ENCODE results near the gene CNTNAP2. TPM values are rescaled to one million over a fixed set of nuclear protein-coding genes. Genes with fewer than 3 reads are reported as not detected.

Gene CNTNAP2
- total RNA-seq, 1 donor: 7.6 TPM

DNA sequence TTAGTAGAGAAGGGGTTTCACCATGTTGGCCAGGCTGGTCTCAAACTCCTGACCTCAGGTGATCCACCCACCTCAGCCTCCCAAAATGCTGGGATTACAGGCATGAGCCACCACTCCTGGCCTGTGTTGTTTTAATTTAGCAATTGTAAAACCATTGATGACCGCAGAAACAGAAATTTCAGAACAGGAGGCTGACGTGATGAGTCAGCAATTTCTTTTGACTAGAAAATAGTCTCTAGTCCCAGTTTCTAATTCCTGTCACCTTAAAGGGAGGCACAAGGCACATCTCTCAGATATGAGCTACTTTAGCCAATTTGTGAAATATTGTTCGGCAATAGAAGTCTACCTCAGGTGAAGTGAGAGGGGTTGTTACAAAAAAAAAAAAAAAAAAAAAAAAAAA lies 2033.1 kb downstream of the CNTNAP2 start:
- TF ChIP-seq, protein P1, sequence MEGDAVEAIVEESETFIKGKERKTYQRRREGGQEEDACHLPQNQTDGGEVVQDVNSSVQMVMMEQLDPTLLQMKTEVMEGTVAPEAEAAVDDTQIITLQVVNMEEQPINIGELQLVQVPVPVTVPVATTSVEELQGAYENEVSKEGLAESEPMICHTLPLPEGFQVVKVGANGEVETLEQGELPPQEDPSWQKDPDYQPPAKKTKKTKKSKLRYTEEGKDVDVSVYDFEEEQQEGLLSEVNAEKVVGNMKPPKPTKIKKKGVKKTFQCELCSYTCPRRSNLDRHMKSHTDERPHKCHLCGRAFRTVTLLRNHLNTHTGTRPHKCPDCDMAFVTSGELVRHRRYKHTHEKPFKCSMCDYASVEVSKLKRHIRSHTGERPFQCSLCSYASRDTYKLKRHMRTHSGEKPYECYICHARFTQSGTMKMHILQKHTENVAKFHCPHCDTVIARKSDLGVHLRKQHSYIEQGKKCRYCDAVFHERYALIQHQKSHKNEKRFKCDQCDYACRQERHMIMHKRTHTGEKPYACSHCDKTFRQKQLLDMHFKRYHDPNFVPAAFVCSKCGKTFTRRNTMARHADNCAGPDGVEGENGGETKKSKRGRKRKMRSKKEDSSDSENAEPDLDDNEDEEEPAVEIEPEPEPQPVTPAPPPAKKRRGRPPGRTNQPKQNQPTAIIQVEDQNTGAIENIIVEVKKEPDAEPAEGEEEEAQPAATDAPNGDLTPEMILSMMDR (IDR thresholded peaks at IDR 0.05; ENCODE audit: extremely low read depth, low read depth, low read length): no peak
- Histone ChIP-seq H3K4me2 (ENCODE audit: insufficient read depth, low read length) (no peak overlapping the region), H4K20me1 (ENCODE audit: insufficient read depth, low read length) (no peaks in the 10 kb centered on the region), H3K4me3 (ENCODE audit: insufficient read depth, low read length) (no peak overlapping the region), H3K27me3 (ENCODE audit: insufficient read depth, low read length) (no peaks in the 10 kb centered on the region), H3K9me3 (ENCODE audit: low read depth, low read length) (no peaks in the 10 kb centered on the region), H3K36me3 (ENCODE audit: insufficient read depth, low read length) (no peaks in the 10 kb centered on the region), H2AFZ (ENCODE audit: low read length) (no peak overlapping the region), H3K79me2 (ENCODE audit: insufficient read depth, low read length) (no peaks in the 10 kb centered on the region), H3K27ac (ENCODE audit: low read depth, low read length) (no peak overlapping the region), H3K4me1 (ENCODE audit: insufficient read depth, low read length) (no peaks in the 10 kb centered on the region)
- no peak for DNase-seq (ENCODE audit: insufficient read length, low spot score, missing footprints)

DNA sequence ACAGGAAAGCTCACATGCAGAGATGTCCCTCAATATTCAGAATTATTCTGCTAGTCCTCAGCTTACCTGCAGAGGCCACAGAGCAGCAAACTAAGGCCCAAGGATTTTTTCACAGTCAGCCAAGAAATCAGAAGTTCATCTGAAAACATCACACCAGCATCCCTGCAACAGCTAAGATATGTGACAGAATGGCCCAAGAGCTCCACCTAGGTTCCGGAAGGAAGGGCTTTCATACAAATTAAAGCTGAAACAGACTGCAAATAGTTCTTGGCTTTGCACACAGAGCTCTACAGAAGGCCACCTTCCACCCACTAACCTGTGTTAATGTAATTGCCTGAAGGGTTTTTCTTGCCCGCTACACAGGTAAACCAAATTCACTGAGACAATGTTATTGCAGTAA lies 2035.2 kb downstream of the CNTNAP2 start:
- Histone ChIP-seq H2AFZ (ENCODE audit: low read length) (no peak overlapping the region), H3K4me2 (ENCODE audit: insufficient read depth, low read length) (no peak overlapping the region), H3K79me2 (ENCODE audit: insufficient read depth, low read length) (no peaks in the 10 kb centered on the region), H4K20me1 (ENCODE audit: insufficient read depth, low read length) (no peaks in the 10 kb centered on the region), H3K4me3 (ENCODE audit: insufficient read depth, low read length) (no peak overlapping the region), H3K9me3 (ENCODE audit: low read depth, low read length) (no peaks in the 10 kb centered on the region), H3K4me1 (ENCODE audit: insufficient read depth, low read length) (no peaks in the 10 kb centered on the region), H3K27ac (ENCODE audit: low read depth, low read length) (no peak overlapping the region), H3K27me3 (ENCODE audit: insufficient read depth, low read length) (no peaks in the 10 kb centered on the region), H3K36me3 (ENCODE audit: insufficient read depth, low read length) (no peaks in the 10 kb centered on the region)
- TF ChIP-seq, protein P1 (IDR thresholded peaks at IDR 0.05; ENCODE audit: extremely low read depth, low read depth, low read length): peak; percentile 12
- no peak for DNase-seq (ENCODE audit: insufficient read length, low spot score, missing footprints)

DNA sequence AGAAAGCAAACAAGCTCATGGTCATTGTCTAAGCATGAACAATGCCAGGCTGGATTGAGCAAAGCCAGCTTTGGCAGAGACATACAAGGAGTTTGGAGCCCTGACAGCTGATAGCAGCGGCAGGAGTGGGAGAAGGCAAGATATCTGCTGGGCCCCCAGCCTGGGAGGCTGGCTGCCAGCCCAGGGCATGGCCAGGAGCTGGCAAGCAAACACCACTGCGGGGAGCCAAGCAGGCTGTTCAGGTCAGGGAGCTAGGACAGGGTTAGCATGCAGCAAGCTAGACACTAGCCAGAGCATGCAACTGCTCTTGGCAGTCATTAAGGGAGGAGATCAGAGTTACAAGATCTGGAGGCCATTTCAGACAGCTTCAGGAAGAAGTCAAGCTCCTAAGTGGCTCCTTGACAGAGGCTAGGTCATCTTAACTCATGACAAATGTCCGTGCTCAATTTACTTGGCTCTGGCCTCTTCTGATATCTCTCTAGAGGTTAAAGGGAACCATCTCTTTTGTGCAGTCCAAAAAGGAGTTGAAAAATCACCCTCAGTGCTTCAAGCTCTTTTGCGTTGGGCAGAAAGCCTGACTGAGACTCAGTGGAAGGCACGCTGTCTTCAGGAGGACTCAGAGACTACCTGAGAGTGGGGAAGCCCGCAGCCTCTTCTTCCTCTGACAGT lies 2037.1 kb downstream of the CNTNAP2 start:
- Histone ChIP-seq H3K36me3 (ENCODE audit: insufficient read depth, low read length) (no peaks in the 10 kb centered on the region), H3K4me3 (ENCODE audit: insufficient read depth, low read length) (no peak overlapping the region), H3K4me2 (ENCODE audit: insufficient read depth, low read length) (no peak overlapping the region), H2AFZ (ENCODE audit: low read length) (no peak overlapping the region), H3K27me3 (ENCODE audit: insufficient read depth, low read length) (no peaks in the 10 kb centered on the region), H4K20me1 (ENCODE audit: insufficient read depth, low read length) (no peaks in the 10 kb centered on the region), H3K4me1 (ENCODE audit: insufficient read depth, low read length) (no peaks in the 10 kb centered on the region), H3K9me3 (ENCODE audit: low read depth, low read length) (no peaks in the 10 kb centered on the region), H3K27ac (ENCODE audit: low read depth, low read length) (no peak overlapping the region), H3K79me2 (ENCODE audit: insufficient read depth, low read length) (no peaks in the 10 kb centered on the region)
- no peak for DNase-seq (ENCODE audit: insufficient read length, low spot score, missing footprints)
- TF ChIP-seq, protein P1 (IDR thresholded peaks at IDR 0.05; ENCODE audit: extremely low read depth, low read depth, low read length): no peak

DNA sequence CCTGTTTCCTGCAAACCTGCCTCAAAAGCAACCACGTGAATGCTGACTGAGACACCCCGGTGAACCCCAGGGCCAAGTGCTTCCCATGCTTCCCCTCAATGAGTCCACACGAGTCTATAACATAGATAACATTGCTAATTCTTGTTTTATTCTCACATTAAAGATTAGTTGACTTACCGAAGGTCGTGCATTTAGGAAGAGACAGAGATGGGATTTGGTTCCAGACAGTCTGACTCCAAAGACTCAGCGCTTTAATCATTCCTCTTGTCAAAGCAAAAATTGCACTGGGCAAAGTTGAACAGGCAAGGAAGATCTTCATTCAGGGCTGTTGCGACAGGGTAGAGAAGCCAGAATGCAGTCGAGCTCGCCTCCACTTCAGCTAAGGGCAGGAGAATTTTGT lies 2038.4 kb downstream of the CNTNAP2 start:
- Histone ChIP-seq H2AFZ (ENCODE audit: low read length) (no peak overlapping the region), H3K9me3 (ENCODE audit: low read depth, low read length) (no peaks in the 10 kb centered on the region), H3K4me2 (ENCODE audit: insufficient read depth, low read length) (no peak overlapping the region)

More for the DNA sequence above, 2038.4 kb downstream of the CNTNAP2 start:
- Histone ChIP-seq H3K4me3 (ENCODE audit: insufficient read depth, low read length) (no peak overlapping the region), H3K79me2 (ENCODE audit: insufficient read depth, low read length) (no peaks in the 10 kb centered on the region), H3K36me3 (ENCODE audit: insufficient read depth, low read length) (no peaks in the 10 kb centered on the region), H3K4me1 (ENCODE audit: insufficient read depth, low read length) (no peaks in the 10 kb centered on the region), H3K27ac (ENCODE audit: low read depth, low read length) (peak overlapping the region; percentile 17), H4K20me1 (ENCODE audit: insufficient read depth, low read length) (no peaks in the 10 kb centered on the region), H3K27me3 (ENCODE audit: insufficient read depth, low read length) (no peaks in the 10 kb centered on the region)
- no peak for DNase-seq (ENCODE audit: insufficient read length, low spot score, missing footprints)
- TF ChIP-seq, protein P1 (IDR thresholded peaks at IDR 0.05; ENCODE audit: extremely low read depth, low read depth, low read length): no peak
